K562 (cell line): ENCODE results near the gene SLC22A16. TPM values are rescaled to one million over a fixed set of nuclear protein-coding genes. Genes with fewer than 3 reads are reported as not detected.

Source experiments
- ATAC-seq: fragments of 200-7000 bp; cut with Tn5 transposase; 3 replicates; pipeline ENCODE4 v1.9.1; 2020; ENCODE audit warnings: moderate library complexity
- BruUV-seq: library from RNA; stranded (reverse); fragments of 400-500 nt; replicated peaks from 2 replicates; lab custom pipeline; 2021; lab: Mats Ljungman, UMichigan
- CTCF ChIA-PET: fragments of 300-600 bp; formaldehyde crosslinking; extraction: SDS; loops from one replicate; lab custom pipeline; 2021; ENCODE audit warnings: low intra/inter-chr PET ratio; lab: Yijun Ruan, JAX
- POLR2A ChIA-PET: fragments of 300-600, 350-650 bp; sonication (Branson Sonifier 250); formaldehyde crosslinking; extraction: SDS; loops from one replicate; lab custom pipeline; 2021; ENCODE audit warnings: antibody characterized with exemption, inconsistent platforms; lab: Yijun Ruan, JAX
- DNase-seq, 4 experiments: peaks; one replicate each; pipeline versions ENCODE4 v3.0.0 to v3.0.0-alpha.2; 2011 to 2018; ENCODE audit warnings: low spot score in 3 of 4, mixed read lengths in 3 of 4; ENCODE audit errors: extremely low read depth in 1 of 4
- FAIRE-seq: peaks from 2 replicates; lab custom pipeline; 2011; peaks lifted over from hg19 to GRCh38; lab: Jason Lieb, UNC
- H2AFZ ChIP-seq: 2 replicates; pipeline ENCODE4 v1.6.0; 2011; ENCODE audit warnings: low read depth, low read length, control low read depth, inconsistent platforms
- H3K27ac ChIP-seq: fragments of 200-600 bp; 3 replicates; pipeline ENCODE4 v1.8.0; 2011; ENCODE audit warnings: low read depth, mild to moderate bottlenecking, control low read depth, inconsistent platforms, low read length, moderate library complexity, mixed read lengths; ENCODE audit errors: extremely low read depth
- H3K27me3 ChIP-seq, 2 experiments: fragments of 300-600 bp in 1 of 2; 2 replicates in 1 of 2; 3 replicates in 1 of 2; pipeline versions ENCODE4 v1.6.0 to v1.8.0; 2011; ENCODE audit warnings: inconsistent platforms in 2 of 2, low read length in 2 of 2, mild to moderate bottlenecking in 1 of 2, mixed read lengths in 1 of 2, moderate library complexity in 1 of 2; ENCODE audit not compliant: control insufficient read depth in 2 of 2, insufficient read depth in 2 of 2
- H3K36me3 ChIP-seq: fragments of 300-600 bp; 3 replicates; pipeline ENCODE4 v1.8.0; 2011; ENCODE audit warnings: mild to moderate bottlenecking, low read length, inconsistent platforms; ENCODE audit not compliant: control insufficient read depth, insufficient read depth
- H3K4me1 ChIP-seq, 2 experiments: fragments of 200-600 bp in 1 of 2; replicated peaks in 1 of 2; 2 replicates in 1 of 2; 3 replicates in 1 of 2; pipeline versions ENCODE4 v1.5.1 to v1.8.0; 2011; ENCODE audit warnings: inconsistent platforms in 2 of 2, low read length in 2 of 2, mild to moderate bottlenecking in 1 of 2, mixed read lengths in 1 of 2, moderate library complexity in 1 of 2; ENCODE audit not compliant: control insufficient read depth in 2 of 2, insufficient read depth in 2 of 2
- H3K4me2 ChIP-seq: 2 replicates; pipeline ENCODE4 v1.6.1; 2011; ENCODE audit warnings: low read length, control low read depth, inconsistent platforms, mixed read lengths; ENCODE audit not compliant: insufficient read depth
- H3K4me3 ChIP-seq: fragments of 200-600 bp; sonication (generic), shearing (Covaris generic); 2 replicates; pipeline ENCODE4 v1.5.1; 2016; ENCODE audit warnings: control low read depth, inconsistent platforms
- H3K79me2 ChIP-seq: fragments of 200-600 bp; 3 replicates; pipeline ENCODE4 v1.8.0; 2011; ENCODE audit warnings: low read length, inconsistent platforms; ENCODE audit not compliant: control insufficient read depth, insufficient read depth
- H3K9ac ChIP-seq, 2 experiments: 2 replicates each; pipeline versions ENCODE4 v1.6.0 to v1.6.1; 2011; ENCODE audit warnings: low read depth in 2 of 2, low read length in 2 of 2, control low read depth in 1 of 2, inconsistent platforms in 1 of 2, mild to moderate bottlenecking in 1 of 2, mixed read lengths in 1 of 2; ENCODE audit not compliant: insufficient read depth in 1 of 2
- H3K9me1 ChIP-seq: one replicate; pipeline ENCODE4 v1.6.0; 2011; ENCODE audit warnings: inconsistent platforms, mild to moderate bottlenecking, low read length, moderate library complexity; ENCODE audit not compliant: control insufficient read depth, insufficient read depth
- H3K9me3 ChIP-seq: replicated peaks from 2 replicates; pipeline ENCODE4 v1.5.1; 2011; ENCODE audit warnings: low read depth, low read length, inconsistent platforms; ENCODE audit not compliant: control insufficient read depth, insufficient read depth
- H4K20me1 ChIP-seq: replicated peaks from 2 replicates; pipeline ENCODE4 v1.6.1; 2011; ENCODE audit warnings: low read length, inconsistent platforms, mixed read lengths; ENCODE audit not compliant: control insufficient read depth, insufficient read depth
- ELF2 ChIP-seq: fragments of 250-450 bp; sonication (Bioruptor Pico); IDR thresholded peaks from 2 replicates; pipeline ENCODE4 v1.5.0; 2021; ENCODE audit warnings: mild to moderate bottlenecking
- ELK3 ChIP-seq: fragments of 450-650 bp; formaldehyde crosslinking; IDR thresholded peaks from 2 replicates; pipeline ENCODE4 v1.4.0; 2020; ENCODE audit warnings: mild to moderate bottlenecking
- FUS ChIP-seq: fragments of 200-400 bp; formaldehyde crosslinking; optimal IDR thresholded peaks from 2 replicates; pipeline ENCODE3; 2017; ENCODE audit warnings: low read depth, low read length
- HBP1 ChIP-seq: fragments of 450-650 bp; formaldehyde crosslinking; IDR thresholded peaks from 2 replicates; pipeline ENCODE4 v1.4.0; 2022; ENCODE audit warnings: missing genetic modification characterization
- HMG20B ChIP-seq: fragments of 250-450 bp; sonication (Bioruptor Pico); IDR thresholded peaks from 2 replicates; pipeline ENCODE4 v1.5.0; 2021; ENCODE audit warnings: mild to moderate bottlenecking
- HNRNPH1 ChIP-seq: fragments of 200-400 bp; formaldehyde crosslinking; optimal IDR thresholded peaks from 2 replicates; pipeline ENCODE3; 2017; ENCODE audit warnings: low read depth, mild to moderate bottlenecking, low read length, moderate library complexity
- HNRNPL ChIP-seq: fragments of 200-400 bp; formaldehyde crosslinking; IDR thresholded peaks from 2 replicates; pipeline ENCODE4 v1.6.1; 2017; ENCODE audit warnings: low read depth, mild to moderate bottlenecking, low read length
- ILK ChIP-seq: fragments of 450-650 bp; IDR thresholded peaks from 2 replicates; pipeline ENCODE4 v1.6.1; 2016; ENCODE audit warnings: missing genetic modification characterization, low read depth, mild to moderate bottlenecking, missing compliant biosample characterization, moderate library complexity, borderline replicate concordance
- IRF2 ChIP-seq: sonication (generic); formaldehyde crosslinking; IDR thresholded peaks from 2 replicates; pipeline ENCODE4 v1.8.1; 2022; ENCODE audit warnings: mild to moderate bottlenecking, missing genetic modification reagents
- KAT7 ChIP-seq: sonication (generic); formaldehyde crosslinking; IDR thresholded peaks from 2 replicates; pipeline ENCODE4 v1.8.0; 2022; ENCODE audit warnings: missing genetic modification reagents, mild to moderate bottlenecking, borderline replicate concordance
- KDM4B ChIP-seq, 2 experiments: fragments of 450-650 bp in 1 of 2; sonication (generic) in 1 of 2; IDR thresholded peaks; 2 replicates each; pipeline ENCODE4 v1.6.1; 2016 to 2017; ENCODE audit warnings: borderline replicate concordance in 2 of 2, antibody characterized with exemption in 1 of 2, low read depth in 1 of 2, mild to moderate bottlenecking in 1 of 2
- KLF13 ChIP-seq: fragments of 450-650 bp; IDR thresholded peaks from 2 replicates; pipeline ENCODE4 v1.6.1; 2016; ENCODE audit warnings: missing genetic modification characterization, low read depth, mild to moderate bottlenecking, missing compliant biosample characterization, moderate library complexity, borderline replicate concordance
- NCOA4 ChIP-seq: fragments of 450-650 bp; IDR thresholded peaks from 2 replicates; pipeline ENCODE4 v1.6.1; 2018; ENCODE audit warnings: mild to moderate bottlenecking; ENCODE audit not compliant: partially characterized antibody
- POLR3G ChIP-seq: IDR thresholded peaks from 2 replicates; pipeline ENCODE4 v1.6.1; 2011; ENCODE audit not compliant: insufficient read length, insufficient replicate concordance; ENCODE audit errors: extremely low read depth
- STAT5A ChIP-seq: IDR thresholded peaks from 2 replicates; pipeline ENCODE4 v1.6.1; 2012; ENCODE audit warnings: low read length, inconsistent platforms, borderline replicate concordance
- TFAM ChIP-seq: fragments of 250-450 bp; sonication (Bioruptor Pico); conservative IDR thresholded peaks from 2 replicates; pipeline ENCODE4 v1.5.0; 2021; ENCODE audit warnings: mild to moderate bottlenecking, moderate library complexity
- THRA ChIP-seq: fragments of 450-650 bp; IDR thresholded peaks from 2 replicates; pipeline ENCODE4 v1.6.1; 2017; ENCODE audit warnings: mild to moderate bottlenecking, moderate library complexity
- ZNF347 ChIP-seq: fragments of 450-650 bp; formaldehyde crosslinking; IDR thresholded peaks from 2 replicates; pipeline ENCODE4 v1.4.0; 2020; ENCODE audit warnings: low read depth, mild to moderate bottlenecking, moderate library complexity
- ZSCAN29 ChIP-seq: fragments of 450-650 bp; IDR thresholded peaks from 2 replicates; pipeline ENCODE4 v1.6.1; 2017
- WGBS: fragments of 100-300 bp; shearing (Covaris generic); methylation state at CpG from one replicate; pipeline ENCODE4 v1.1.6; 2016; ENCODE audit warnings: low coverage, mixed read lengths; ENCODE audit not compliant: insufficient coverage; ENCODE audit errors: missing lambda C conversion rate; 5-methylcytosine and 5-hydroxymethylcytosine counted together
- in situ Hi-C: fragments of 300-500 bp; cut with MboI; formaldehyde crosslinking; loops from 4 replicates; pipeline ENCODE4 v1.15.0; 2018; ENCODE audit warnings: inconsistent platforms, mixed read lengths
- intact Hi-C: fragments of 100-400 bp; cut with micrococcal nuclease; formaldehyde crosslinking; loops from 2 replicates; pipeline ENCODE4 v1.14.2; 2022
- polyA plus RNA-seq, 8 experiments: library from polyadenylated mRNA; depleted of rRNA in 4 of 8; stranded (reverse) in 5 of 8; unstranded in 3 of 8; fragments of >200 nt; fragmentation: Nextera tagmentation in 2 of 8; fragmentation: Illumina TruSeq in 1 of 8; extraction: Ambion mirVana in 2 of 8; extraction: Trizol in 1 of 8; gene quantifications; 2 replicates each; pipeline versions ENCODE4 v1.2.1 to v1.2.3, GENCODE V29; 2011 to 2014; ENCODE audit warnings: inconsistent platforms in 1 of 8, missing spikeins in 1 of 8
- total RNA-seq, 7 experiments: library from RNA; depleted of rRNA in 6 of 7; stranded (reverse); fragments of >200 nt in 6 of 7; fragmentation: Illumina TruSeq in 2 of 7; extraction: Trizol in 2 of 7; gene quantifications; 2 replicates each; pipeline versions ENCODE4 v1.2.1 to v1.2.3, GENCODE V29; 2011 to 2021; ENCODE audit warnings: low replicate concordance in 1 of 7

The SLC22A16 gene
- total and polyA plus RNA-seq, 9 of the 15 experiments (the other 6 are each of a cell fraction or from before 2014, with no cell fraction given) = not detected

- TF ChIP-seq ZSCAN29 = no peak
Measured at GRCh38 chr6:110517601-110518281, 41.3 kb upstream of the SLC22A16 start (continued).

- Histone ChIP-seq H3K79me2 (no peaks in the 10 kb centered on the region), H3K36me3 (no peaks in the 10 kb centered on the region), H3K9me3 (no peaks in the 10 kb centered on the region), H2AFZ (no peak overlapping the region), H3K4me3 (no peak overlapping the region), H3K27ac (no peak overlapping the region), H3K4me2 (no peak overlapping the region), H3K27me3 (peaks cover 14 to 22% of the 10 kb centered on the region in 2 experiments), H3K9me1 (no peaks in the 10 kb centered on the region), H3K9ac (no peak overlapping the region), H4K20me1 (no peaks in the 10 kb centered on the region), H3K4me1 (no peaks in the 10 kb centered on the region; a peak in 1 of 5 replicates)
- ATAC-seq = no peak
- POLR2A ChIA-PET = no interaction called here
- no TSS peak for BruUV-seq
- in situ Hi-C loops (no loop called here), intact Hi-C loops (no loop called here)
- no peak for FAIRE-seq
- no peak for DNase-seq
- WGBS = 0% methylated on average over 2 of the region's 2 CpGs
- CTCF ChIA-PET = no interaction called here
- TF ChIP-seq IRF2 (CRISPR knock-in tag) (no peak), THRA (no peak), ILK (tag) (no peak), TFAM (CRISPR knock-in tag) (no peak), ZNF347 (CRISPR knock-in tag) (no peak), POLR3G (no peak), HNRNPL (no peak), KAT7 (no peak), ELK3 (CRISPR knock-in tag) (no peak), FUS (no peak), KLF13 (tag) (no peak), HNRNPH1 (no peak), ELF2 (CRISPR knock-in tag) (no peak), NCOA4 (no peak), HMG20B (CRISPR knock-in tag) (no peak), HBP1 (CRISPR knock-in tag) (no peak), STAT5A (no peak), KDM4B (IDR thresholded peaks at IDR 0.05; ENCODE audit: borderline replicate concordance in 2 of 2, low read depth in 1 of 2) (no peak)
Measured at GRCh38 chr6:110517034-110517433, 40.6 kb upstream of the SLC22A16 start.
